Vagina (tissue), 2 donors: ENCODE measurements around the gene INHA.

Experiments
- CTCF ChIP-seq, 3 experiments: fragments of 450-650 bp in 2 of 3; fragments of 200-600 bp in 1 of 3; sonication (generic) in 1 of 3; IDR thresholded peaks; one replicate each; pipeline ENCODE4 v1.5.1; 2017 to 2019; ENCODE audit warnings: antibody characterized with exemption in 3 of 3, mild to moderate bottlenecking in 2 of 3, moderate library complexity in 2 of 3
- POLR2A ChIP-seq, 2 donors: fragments of 450-650 bp; IDR thresholded peaks; one replicate each; pipeline ENCODE4 v1.6.1; 2017; ENCODE audit warnings: antibody characterized with exemption in 2 of 2, mild to moderate bottlenecking in 2 of 2, moderate library complexity in 2 of 2
- POLR2AphosphoS5 ChIP-seq, 2 donors: sonication (generic); formaldehyde crosslinking; IDR thresholded peaks; one replicate each; pipeline ENCODE4 v1.9.0; 2017; ENCODE audit warnings: antibody characterized with exemption in 2 of 2, mild to moderate bottlenecking in 2 of 2, low read depth in 1 of 2; ENCODE audit not compliant: insufficient read depth in 1 of 2

GRCh38 chr2:219530048-219530963, 41.8 kb upstream of the INHA start:
- TF ChIP-seq POLR2A (IDR thresholded peaks at IDR 0.05) (no peak), CTCF (IDR thresholded peaks at IDR 0.05) (peak; percentile 94 to 99 (median 99)), POLR2AphosphoS5 (IDR thresholded peaks at IDR 0.05; ENCODE audit: insufficient read depth in 1 of 2, low read depth in 1 of 2) (peak; percentile 34 to 52)
